HEK293 (cell line): Measurements from ENCODE around the gene LRRN4CL.

Experiments used
- BCL11A ChIP-seq: fragments of 450-650 bp; formaldehyde crosslinking; IDR thresholded peaks from 2 replicates; pipeline ENCODE4 v1.5.1; 2016; ENCODE audit warnings: low read depth, missing biosample characterization, missing genetic modification characterization
- EGR2 ChIP-seq: fragments of 450-650 bp; formaldehyde crosslinking; IDR thresholded peaks from 2 replicates; pipeline ENCODE4 v1.5.1; 2016; ENCODE audit warnings: low read depth, missing biosample characterization, missing genetic modification characterization
- GLIS1 ChIP-seq: fragments of 450-650 bp; formaldehyde crosslinking; IDR thresholded peaks from 2 replicates; pipeline ENCODE4 v1.5.1; 2016; ENCODE audit warnings: missing biosample characterization, missing genetic modification characterization
- GLIS2 ChIP-seq: fragments of 450-650 bp; formaldehyde crosslinking; IDR thresholded peaks from 2 replicates; pipeline ENCODE4 v1.5.1; 2016; ENCODE audit warnings: missing biosample characterization, missing genetic modification characterization
- INSM2 ChIP-seq: fragments of 450-650 bp; formaldehyde crosslinking; IDR thresholded peaks from 2 replicates; pipeline ENCODE4 v1.5.1; 2016; ENCODE audit warnings: missing biosample characterization, missing genetic modification characterization
- KLF17 ChIP-seq: fragments of 450-650 bp; formaldehyde crosslinking; IDR thresholded peaks from 2 replicates; pipeline ENCODE4 v1.5.1; 2016; ENCODE audit warnings: missing biosample characterization, missing genetic modification characterization
- OVOL3 ChIP-seq: fragments of 450-650 bp; formaldehyde crosslinking; IDR thresholded peaks from 2 replicates; pipeline ENCODE4 v1.5.1; 2016; ENCODE audit warnings: missing biosample characterization, missing genetic modification characterization
- SCRT1 ChIP-seq: fragments of 450-650 bp; formaldehyde crosslinking; IDR thresholded peaks from 2 replicates; pipeline ENCODE4 v1.5.1; 2016; ENCODE audit warnings: missing biosample characterization, missing genetic modification characterization, borderline replicate concordance
- SETDB1 ChIP-seq: IDR thresholded peaks from one replicate; pipeline ENCODE4 v1.6.1; 2017; ENCODE audit warnings: mild to moderate bottlenecking, low read length, moderate library complexity, mixed read lengths; ENCODE audit not compliant: insufficient read length
- SP2 ChIP-seq: fragments of 450-650 bp; formaldehyde crosslinking; IDR thresholded peaks from 2 replicates; pipeline ENCODE4 v1.5.1; 2016; ENCODE audit warnings: missing biosample characterization, missing genetic modification characterization
- TRIM28 ChIP-seq: IDR thresholded peaks from 2 replicates; pipeline ENCODE4 v1.6.1; 2011; ENCODE audit warnings: low read length, control low read depth, borderline replicate concordance
- ZBTB20 ChIP-seq: fragments of 450-650 bp; formaldehyde crosslinking; IDR thresholded peaks from 2 replicates; pipeline ENCODE4 v1.5.1; 2016; ENCODE audit warnings: missing biosample characterization, missing genetic modification characterization
- ZNF10 ChIP-seq: fragments of 450-650 bp; formaldehyde crosslinking; IDR thresholded peaks from 2 replicates; pipeline ENCODE4 v1.5.1; 2017; ENCODE audit warnings: missing biosample characterization, missing genetic modification characterization
- ZNF114 ChIP-seq: fragments of 450-650 bp; formaldehyde crosslinking; IDR thresholded peaks from 2 replicates; pipeline ENCODE4 v1.5.0; 2017; ENCODE audit warnings: missing biosample characterization, missing genetic modification characterization
- ZNF18 ChIP-seq: fragments of 450-650 bp; formaldehyde crosslinking; IDR thresholded peaks from 2 replicates; pipeline ENCODE4 v1.5.1; 2016; ENCODE audit warnings: missing biosample characterization, missing genetic modification characterization
- ZNF2 ChIP-seq: fragments of 450-650 bp; formaldehyde crosslinking; IDR thresholded peaks from 2 replicates; pipeline ENCODE4 v1.5.1; 2016; ENCODE audit warnings: missing biosample characterization, missing genetic modification characterization
- ZNF513 ChIP-seq: fragments of 450-650 bp; IDR thresholded peaks from 2 replicates; pipeline ENCODE4 v1.5.1; 2018; ENCODE audit warnings: missing biosample characterization, missing genetic modification characterization
- ZNF558 ChIP-seq: fragments of 450-650 bp; formaldehyde crosslinking; IDR thresholded peaks from 2 replicates; pipeline ENCODE4 v1.5.1; 2016; ENCODE audit warnings: missing biosample characterization, missing genetic modification characterization
- ZNF561 ChIP-seq: fragments of 450-650 bp; IDR thresholded peaks from 2 replicates; pipeline ENCODE4 v1.5.1; 2018; ENCODE audit warnings: missing biosample characterization, missing genetic modification characterization, borderline replicate concordance
- ZNF600 ChIP-seq: fragments of 450-650 bp; formaldehyde crosslinking; IDR thresholded peaks from 2 replicates; pipeline ENCODE4 v1.5.1; 2016; ENCODE audit warnings: missing biosample characterization, missing genetic modification characterization
- ZNF629 ChIP-seq: fragments of 450-650 bp; formaldehyde crosslinking; IDR thresholded peaks from 2 replicates; pipeline ENCODE4 v1.5.1; 2017; ENCODE audit warnings: missing biosample characterization, missing genetic modification characterization
- ZNF76 ChIP-seq: fragments of 450-650 bp; formaldehyde crosslinking; IDR thresholded peaks from 2 replicates; pipeline ENCODE4; 2016; ENCODE audit warnings: low read depth, missing biosample characterization, missing genetic modification characterization, borderline replicate concordance
- TF ChIP-seq, protein P1 (sequence below): fragments of 450-650 bp; formaldehyde crosslinking; IDR thresholded peaks from 2 replicates; pipeline ENCODE4 v1.5.1; 2016; ENCODE audit warnings: missing biosample characterization, missing genetic modification characterization
- TF ChIP-seq, protein P2 (sequence below): fragments of 450-650 bp; formaldehyde crosslinking; IDR thresholded peaks from 2 replicates; pipeline ENCODE4 v1.5.1; 2017; ENCODE audit warnings: missing biosample characterization, missing genetic modification characterization
- TF ChIP-seq, protein P3 (sequence below): fragments of 450-650 bp; formaldehyde crosslinking; conservative IDR thresholded peaks from 2 replicates; pipeline ENCODE4 v1.5.1; 2016; ENCODE audit warnings: low read depth, missing biosample characterization, missing genetic modification characterization

The LRRN4CL gene

DNA sequence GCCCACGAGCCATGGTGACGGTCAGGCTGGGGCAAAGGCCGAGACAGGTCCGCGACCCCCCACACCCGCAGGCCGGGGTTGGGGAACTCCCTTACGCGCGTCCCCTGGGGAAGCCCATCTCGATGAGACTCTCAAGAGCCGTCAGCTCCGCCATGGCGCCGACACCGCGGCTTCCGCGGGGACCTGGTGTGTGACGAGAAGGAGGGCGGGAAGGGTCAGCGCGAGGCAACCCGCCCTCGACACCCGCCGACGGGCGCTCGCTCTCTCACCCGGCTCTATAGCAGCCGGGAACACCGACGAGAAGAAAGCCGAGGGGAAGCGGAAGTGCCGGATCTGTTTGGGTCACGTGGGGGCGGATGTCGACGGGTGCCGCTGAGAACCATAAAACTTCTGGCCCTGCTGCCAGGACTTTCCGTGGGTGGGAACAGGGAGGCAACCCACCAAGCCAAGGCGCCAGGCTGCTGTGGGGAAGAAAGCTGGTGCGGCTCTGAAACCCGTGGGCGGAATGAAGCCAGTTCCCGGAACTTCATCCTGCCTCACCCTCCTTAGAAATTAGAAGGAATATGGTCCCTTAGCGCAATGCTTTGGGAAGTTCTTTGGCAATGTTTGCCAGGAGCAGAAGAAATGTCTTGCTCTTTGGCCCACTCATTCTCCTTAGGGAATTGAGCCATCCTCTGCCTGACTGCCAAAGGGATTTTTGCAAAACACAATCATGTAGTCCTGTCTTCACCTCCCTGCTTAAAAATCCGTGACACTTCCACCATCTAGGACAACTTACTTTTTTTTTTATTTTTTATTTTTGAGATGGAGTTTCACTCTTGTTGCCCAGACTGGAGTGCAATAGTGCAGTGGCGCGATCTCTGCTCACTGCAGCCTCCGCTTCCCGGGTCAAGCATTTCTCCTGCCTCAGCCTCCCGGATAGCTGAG, 10.3 kb downstream of the LRRN4CL start, which contains the start of gene UBXN1 (continued):
- peak; percentile 53; the same call in 1 of the 2 replicates for TF ChIP-seq GLIS2 (tag by site-specific recombination)
- no peak for TF ChIP-seq OVOL3
- TF ChIP-seq ZNF558 (tag by site-specific recombination) = no peak
- TF ChIP-seq SP2 = peak; percentile 84
- 0 out of 2 replicates have a peak, but pooled peaks have one; percentile 29 for TF ChIP-seq INSM2 (tag by site-specific recombination)
- peak; percentile 58; the same call in 1 of the 2 replicates for TF ChIP-seq ZNF629 (tag by site-specific recombination)
- TF ChIP-seq ZNF76 (tag by site-specific recombination) = peak; percentile 73; the same call in 1 of the 2 replicates
- TF ChIP-seq ZNF114 (tag by site-specific recombination) = no peak
- TF ChIP-seq ZNF18 (tag by site-specific recombination) = peak; percentile 96
- no peak for TF ChIP-seq ZNF10
- peak; percentile 67; the same call in 1 of the 2 replicates for TF ChIP-seq TRIM28
- no peak for TF ChIP-seq ZNF513 (tag by site-specific recombination)
- TF ChIP-seq, protein P1, sequence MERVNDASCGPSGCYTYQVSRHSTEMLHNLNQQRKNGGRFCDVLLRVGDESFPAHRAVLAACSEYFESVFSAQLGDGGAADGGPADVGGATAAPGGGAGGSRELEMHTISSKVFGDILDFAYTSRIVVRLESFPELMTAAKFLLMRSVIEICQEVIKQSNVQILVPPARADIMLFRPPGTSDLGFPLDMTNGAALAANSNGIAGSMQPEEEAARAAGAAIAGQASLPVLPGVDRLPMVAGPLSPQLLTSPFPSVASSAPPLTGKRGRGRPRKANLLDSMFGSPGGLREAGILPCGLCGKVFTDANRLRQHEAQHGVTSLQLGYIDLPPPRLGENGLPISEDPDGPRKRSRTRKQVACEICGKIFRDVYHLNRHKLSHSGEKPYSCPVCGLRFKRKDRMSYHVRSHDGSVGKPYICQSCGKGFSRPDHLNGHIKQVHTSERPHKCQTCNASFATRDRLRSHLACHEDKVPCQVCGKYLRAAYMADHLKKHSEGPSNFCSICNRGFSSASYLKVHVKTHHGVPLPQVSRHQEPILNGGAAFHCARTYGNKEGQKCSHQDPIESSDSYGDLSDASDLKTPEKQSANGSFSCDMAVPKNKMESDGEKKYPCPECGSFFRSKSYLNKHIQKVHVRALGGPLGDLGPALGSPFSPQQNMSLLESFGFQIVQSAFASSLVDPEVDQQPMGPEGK (tag by site-specific recombination) = peak; percentile 42; the same call in 1 of the 2 replicates
- no peak for TF ChIP-seq SETDB1
- no peak for TF ChIP-seq BCL11A
- TF ChIP-seq, protein P2, sequence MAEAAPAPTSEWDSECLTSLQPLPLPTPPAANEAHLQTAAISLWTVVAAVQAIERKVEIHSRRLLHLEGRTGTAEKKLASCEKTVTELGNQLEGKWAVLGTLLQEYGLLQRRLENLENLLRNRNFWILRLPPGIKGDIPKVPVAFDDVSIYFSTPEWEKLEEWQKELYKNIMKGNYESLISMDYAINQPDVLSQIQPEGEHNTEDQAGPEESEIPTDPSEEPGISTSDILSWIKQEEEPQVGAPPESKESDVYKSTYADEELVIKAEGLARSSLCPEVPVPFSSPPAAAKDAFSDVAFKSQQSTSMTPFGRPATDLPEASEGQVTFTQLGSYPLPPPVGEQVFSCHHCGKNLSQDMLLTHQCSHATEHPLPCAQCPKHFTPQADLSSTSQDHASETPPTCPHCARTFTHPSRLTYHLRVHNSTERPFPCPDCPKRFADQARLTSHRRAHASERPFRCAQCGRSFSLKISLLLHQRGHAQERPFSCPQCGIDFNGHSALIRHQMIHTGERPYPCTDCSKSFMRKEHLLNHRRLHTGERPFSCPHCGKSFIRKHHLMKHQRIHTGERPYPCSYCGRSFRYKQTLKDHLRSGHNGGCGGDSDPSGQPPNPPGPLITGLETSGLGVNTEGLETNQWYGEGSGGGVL (tag by site-specific recombination) = no peak
- TF ChIP-seq, protein P3, sequence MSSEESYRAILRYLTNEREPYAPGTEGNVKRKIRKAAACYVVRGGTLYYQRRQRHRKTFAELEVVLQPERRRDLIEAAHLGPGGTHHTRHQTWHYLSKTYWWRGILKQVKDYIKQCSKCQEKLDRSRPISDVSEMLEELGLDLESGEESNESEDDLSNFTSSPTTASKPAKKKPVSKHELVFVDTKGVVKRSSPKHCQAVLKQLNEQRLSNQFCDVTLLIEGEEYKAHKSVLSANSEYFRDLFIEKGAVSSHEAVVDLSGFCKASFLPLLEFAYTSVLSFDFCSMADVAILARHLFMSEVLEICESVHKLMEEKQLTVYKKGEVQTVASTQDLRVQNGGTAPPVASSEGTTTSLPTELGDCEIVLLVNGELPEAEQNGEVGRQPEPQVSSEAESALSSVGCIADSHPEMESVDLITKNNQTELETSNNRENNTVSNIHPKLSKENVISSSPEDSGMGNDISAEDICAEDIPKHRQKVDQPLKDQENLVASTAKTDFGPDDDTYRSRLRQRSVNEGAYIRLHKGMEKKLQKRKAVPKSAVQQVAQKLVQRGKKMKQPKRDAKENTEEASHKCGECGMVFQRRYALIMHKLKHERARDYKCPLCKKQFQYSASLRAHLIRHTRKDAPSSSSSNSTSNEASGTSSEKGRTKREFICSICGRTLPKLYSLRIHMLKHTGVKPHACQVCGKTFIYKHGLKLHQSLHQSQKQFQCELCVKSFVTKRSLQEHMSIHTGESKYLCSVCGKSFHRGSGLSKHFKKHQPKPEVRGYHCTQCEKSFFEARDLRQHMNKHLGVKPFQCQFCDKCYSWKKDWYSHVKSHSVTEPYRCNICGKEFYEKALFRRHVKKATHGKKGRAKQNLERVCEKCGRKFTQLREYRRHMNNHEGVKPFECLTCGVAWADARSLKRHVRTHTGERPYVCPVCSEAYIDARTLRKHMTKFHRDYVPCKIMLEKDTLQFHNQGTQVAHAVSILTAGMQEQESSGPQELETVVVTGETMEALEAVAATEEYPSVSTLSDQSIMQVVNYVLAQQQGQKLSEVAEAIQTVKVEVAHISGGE (tag by site-specific recombination) = peak; percentile 94
- peak; percentile 88 for TF ChIP-seq ZNF600 (tag by site-specific recombination)
- TF ChIP-seq ZNF561 (tag by site-specific recombination) = peak; percentile 66; the same call in 1 of the 2 replicates
- peak; percentile 20; the same call in 1 of the 2 replicates for TF ChIP-seq GLIS1
- TF ChIP-seq EGR2 (tag by site-specific recombination) = peak; percentile 91
- 0 out of 2 replicates have a peak, but pooled peaks have one; percentile 33 for TF ChIP-seq KLF17 (tag by site-specific recombination)
- peak; percentile 26; the same call in 1 of the 2 replicates for TF ChIP-seq ZBTB20
- no peak for TF ChIP-seq SCRT1 (tag by site-specific recombination)
- TF ChIP-seq ZNF2 (tag by site-specific recombination) = peak; percentile 58; the same call in 1 of the 2 replicates
